Fibroblast of mammary gland (primary cell): Measurements from ENCODE around the gene MSH3.

ENCODE experiments used
- DNase-seq: peaks from one replicate; pipeline ENCODE4 v3.0.0-alpha.2; 2010; ENCODE audit warnings: low read depth
- H3K4me3 ChIP-seq: 2 replicates; pipeline ENCODE4 v1.5.1; 2011; ENCODE audit warnings: low read depth, mild to moderate bottlenecking, low read length, moderate library complexity; ENCODE audit not compliant: control insufficient read depth
- CTCF ChIP-seq: conservative IDR thresholded peaks from 2 replicates; pipeline ENCODE4 v1.5.1; 2011; ENCODE audit warnings: low read depth, low read length, inconsistent platforms; ENCODE audit not compliant: control insufficient read depth, insufficient read depth

Gene MSH3

DNA sequence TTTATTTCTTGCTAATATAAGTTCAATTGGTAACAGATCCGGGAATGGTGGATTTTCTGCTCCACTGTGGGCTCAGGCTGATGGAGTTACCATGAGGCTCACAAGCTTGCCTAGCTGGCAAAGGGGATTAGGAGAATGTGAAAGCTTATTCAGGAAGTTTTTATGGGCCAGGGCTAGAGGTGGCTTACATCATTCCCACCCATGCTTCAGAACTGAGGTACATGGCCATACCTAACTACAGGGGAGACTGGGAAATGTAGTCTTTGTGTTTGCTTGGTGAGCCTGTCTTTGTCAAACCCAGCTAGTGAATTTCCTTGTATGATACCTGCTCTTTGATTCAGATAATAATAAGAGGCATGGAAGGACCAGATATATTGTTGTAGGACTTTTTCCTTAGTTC lies 106.2 kb downstream of the MSH3 start:
- no peak for DNase-seq

GRCh38 chr5:80761176-80761575 lies 106.7 kb downstream of the MSH3 start:
- H3K4me3 ChIP-seq = no peak overlapping the region
- TF ChIP-seq CTCF = no peak
- DNase-seq = no peak

More for the DNA sequence above, 106.2 kb downstream of the MSH3 start:
- no peak for TF ChIP-seq CTCF
- H3K4me3 ChIP-seq = no peak overlapping the region

DNA sequence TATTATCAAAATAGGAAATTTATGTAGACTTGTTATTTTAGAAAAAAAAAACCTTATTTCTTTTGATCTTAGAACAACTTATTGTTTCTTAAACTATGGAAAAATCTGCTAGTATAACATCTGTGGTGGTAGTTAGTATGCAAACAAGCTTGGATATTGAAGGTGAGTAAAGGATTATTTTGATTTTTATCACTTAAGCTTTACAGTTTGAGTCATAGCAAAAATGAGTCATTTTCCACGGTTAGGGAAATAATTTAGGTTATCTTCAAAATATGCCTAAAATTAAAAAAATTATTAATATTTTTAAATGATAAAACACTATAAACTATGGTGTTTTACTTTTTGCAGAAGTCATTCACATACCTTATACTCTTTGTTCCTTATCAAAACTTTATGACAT lies 107.5 kb downstream of the MSH3 start:
- peak; percentile 5 for DNase-seq
- H3K4me3 ChIP-seq = no peak overlapping the region
- no peak for TF ChIP-seq CTCF

DNA sequence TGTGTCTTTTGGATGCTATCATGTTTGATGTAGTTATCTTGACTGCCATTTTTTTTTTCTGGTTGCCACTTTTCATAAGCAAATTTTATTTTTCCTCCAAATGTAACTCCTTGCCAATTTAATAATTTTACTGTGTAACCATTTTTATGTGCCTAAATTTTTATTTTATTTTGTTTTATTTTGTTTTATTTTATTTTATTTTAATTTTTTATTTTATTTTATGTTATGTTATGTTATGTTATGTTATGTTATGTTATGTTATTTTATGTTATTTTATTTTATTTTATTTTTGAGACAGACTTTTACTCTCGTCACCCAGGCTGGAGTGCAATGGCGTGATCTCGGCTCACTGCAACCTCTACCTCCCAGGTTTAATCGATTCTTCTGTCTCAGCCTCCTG lies 108.1 kb downstream of the MSH3 start:
- no peak for DNase-seq
- no peak for TF ChIP-seq CTCF

DNA sequence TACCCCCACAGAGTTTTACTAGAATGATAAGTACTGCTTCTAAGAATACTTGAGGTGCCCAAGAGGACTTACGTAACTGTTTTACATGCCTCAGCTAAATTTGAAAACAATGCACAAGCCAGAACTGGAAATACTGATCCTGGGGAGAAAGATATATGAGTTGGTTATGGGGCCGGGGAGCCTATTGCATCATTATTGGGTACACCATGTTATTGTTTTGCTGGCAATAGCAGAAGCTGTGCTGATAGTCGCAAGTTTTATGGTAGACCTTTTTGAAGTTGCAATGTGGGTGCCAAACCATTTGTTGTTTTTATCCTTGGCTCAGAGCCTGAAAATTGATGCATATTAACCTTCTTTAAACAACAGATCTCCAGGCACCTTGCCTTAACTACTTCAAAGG lies 108.8 kb downstream of the MSH3 start:
- H3K4me3 ChIP-seq = no peak overlapping the region
- DNase-seq = peak; percentile 35
- no peak for TF ChIP-seq CTCF

More for the DNA sequence above, 108.1 kb downstream of the MSH3 start:
- H3K4me3 ChIP-seq = no peak overlapping the region

DNA sequence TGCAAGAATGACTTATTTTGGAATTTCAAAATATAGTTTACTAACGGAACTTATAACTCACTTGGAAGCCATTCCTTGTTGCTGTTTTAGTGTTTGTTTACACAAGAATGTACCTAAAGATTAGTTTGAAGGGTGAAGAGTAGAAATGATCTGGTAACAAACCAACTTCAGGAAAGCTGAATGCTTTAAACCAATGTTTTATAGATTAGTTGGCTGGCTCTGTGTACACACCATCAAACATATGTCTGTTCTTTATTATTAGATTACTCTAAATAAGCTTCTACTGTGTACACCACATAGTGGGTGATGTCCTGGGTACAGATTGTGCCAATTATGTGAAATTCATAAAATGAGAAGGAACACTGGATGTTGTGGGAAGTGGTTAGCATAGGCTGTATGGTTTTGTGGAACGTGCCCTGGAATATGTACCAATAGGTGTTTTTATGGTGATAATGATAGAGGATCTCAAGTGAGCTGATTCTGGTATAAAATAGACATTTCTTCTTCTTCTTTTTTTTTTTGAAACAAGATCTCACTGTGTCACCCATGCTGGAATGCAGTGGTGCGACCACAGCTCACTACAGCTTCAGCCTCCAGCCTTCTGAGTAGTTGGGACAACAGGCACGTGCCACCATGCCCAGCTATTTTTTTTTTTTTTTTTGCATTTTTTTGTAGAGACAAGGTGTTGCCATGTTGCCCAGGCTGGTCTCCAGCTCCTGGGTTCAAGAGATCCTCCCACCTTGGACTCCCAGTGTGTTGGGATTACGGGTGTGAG lies 109.6 kb downstream of the MSH3 start:
- DNase-seq = no peak
- no peak for TF ChIP-seq CTCF
- no peak overlapping the region for H3K4me3 ChIP-seq

DNA sequence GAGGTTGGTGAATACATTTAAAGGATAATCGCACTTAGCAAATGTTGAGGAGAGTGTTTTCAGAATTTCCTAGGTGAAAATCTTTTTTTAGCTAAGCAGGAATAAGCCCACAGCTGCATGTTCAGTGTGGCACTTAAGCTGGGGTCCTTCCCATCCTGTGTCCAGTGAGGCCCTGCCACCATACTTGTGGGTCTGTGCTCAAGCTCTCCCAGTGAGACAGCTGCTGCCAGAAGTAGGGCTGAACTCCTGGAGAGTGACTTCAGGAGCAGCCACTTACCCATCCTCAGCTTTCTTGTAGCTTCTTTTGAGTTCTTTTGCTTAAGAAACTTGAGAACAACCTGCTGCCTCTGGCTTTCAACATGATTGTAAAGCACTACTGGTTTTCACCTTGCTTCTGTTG lies 110.3 kb downstream of the MSH3 start:
- no peak overlapping the region for H3K4me3 ChIP-seq
- no peak for TF ChIP-seq CTCF
- no peak for DNase-seq
